HG03342 (cell line): Measurements from ENCODE around the gene LDLRAP1.
A peak's percentile ranks its signal among the peaks of the same experiment; 100 is the strongest.

Source experiments
- ATAC-seq: cut with Tn5 transposase; IDR thresholded peaks from one replicate; pipeline ENCODE4 v1.9.1; 2021; ENCODE audit warnings: mild to moderate bottlenecking, moderate library complexity; ENCODE audit not compliant: unreplicated experiment

The LDLRAP1 gene

GRCh38 chr1:25541889-25542658 lies 1.3 kb upstream of the LDLRAP1 start:
- no peak for ATAC-seq

- ATAC-seq, result no peak
Measured at GRCh38 chr1:25543005-25543424, 391 bp upstream of the LDLRAP1 start.

- no peak for ATAC-seq
Measured at GRCh38 chr1:25544243-25544764, 898 bp downstream of the LDLRAP1 start.

GRCh38 chr1:25544819-25545218 lies 1.4 kb downstream of the LDLRAP1 start:
- ATAC-seq, result no peak

- no peak for ATAC-seq
Measured at GRCh38 chr1:25545767-25546166, 2.4 kb downstream of the LDLRAP1 start.

GRCh38 chr1:25546193-25546592 lies 2.8 kb downstream of the LDLRAP1 start:
- no peak for ATAC-seq

GRCh38 chr1:25548601-25549000 lies 5.2 kb downstream of the LDLRAP1 start:
- no peak for ATAC-seq

GRCh38 chr1:25549273-25550154 lies 6.1 kb downstream of the LDLRAP1 start:
- ATAC-seq, result peak; percentile 81

- no peak for ATAC-seq
Measured at GRCh38 chr1:25550155-25550506, 6.7 kb downstream of the LDLRAP1 start.

- ATAC-seq, result no peak
Measured at GRCh38 chr1:25550683-25551310, 7.4 kb downstream of the LDLRAP1 start.

- no peak for ATAC-seq
Measured at GRCh38 chr1:25553749-25554429, 10.5 kb downstream of the LDLRAP1 start.

- ATAC-seq, result no peak
Measured at GRCh38 chr1:25554430-25554780, 11.0 kb downstream of the LDLRAP1 start.

GRCh38 chr1:25554886-25555752 lies 11.7 kb downstream of the LDLRAP1 start:
- no peak for ATAC-seq

- no peak for ATAC-seq
Measured at GRCh38 chr1:25555753-25556092, 12.3 kb downstream of the LDLRAP1 start.

- no peak for ATAC-seq
Measured at GRCh38 chr1:25556132-25556670, 12.8 kb downstream of the LDLRAP1 start.

- no peak for ATAC-seq
Measured at GRCh38 chr1:25556791-25557476, 13.5 kb downstream of the LDLRAP1 start.

- ATAC-seq, result no peak
Measured at GRCh38 chr1:25557543-25557942, 14.1 kb downstream of the LDLRAP1 start.

GRCh38 chr1:25559031-25559430 lies 15.6 kb downstream of the LDLRAP1 start:
- no peak for ATAC-seq

GRCh38 chr1:25560001-25560400 lies 16.6 kb downstream of the LDLRAP1 start:
- ATAC-seq, result no peak
